Suprapubic skin (tissue), 4 donors: ENCODE results near the gene TSHZ1.

Experiments used
- CTCF ChIP-seq, 2 donors: fragments of 200-600 bp in 1 of 2; fragments of 450-650 bp in 1 of 2; sonication (generic) in 1 of 2; IDR thresholded peaks; one replicate each; pipeline ENCODE4 v1.5.1; 2016 to 2019; ENCODE audit warnings: antibody characterized with exemption in 2 of 2, mild to moderate bottlenecking in 1 of 2, moderate library complexity in 1 of 2
- EP300 ChIP-seq: sonication (generic); formaldehyde crosslinking; IDR thresholded peaks from one replicate; pipeline ENCODE4 v1.6.1; 2017; ENCODE audit warnings: antibody characterized with exemption
- POLR2A ChIP-seq, 2 donors: fragments of 450-650 bp; IDR thresholded peaks; one replicate each; pipeline ENCODE4 v1.6.1; 2017; ENCODE audit warnings: antibody characterized with exemption in 2 of 2, mild to moderate bottlenecking in 2 of 2, moderate library complexity in 2 of 2
- POLR2AphosphoS5 ChIP-seq, 3 donors: sonication (generic); formaldehyde crosslinking; IDR thresholded peaks; one replicate each; pipeline ENCODE4 v1.6.1; 2017; ENCODE audit warnings: antibody characterized with exemption in 3 of 3

- TF ChIP-seq CTCF (IDR thresholded peaks at IDR 0.05) (no peak), POLR2A (IDR thresholded peaks at IDR 0.05) (no peak), POLR2AphosphoS5 (IDR thresholded peaks at IDR 0.05) (no peak), EP300 (no peak)
These were observed 109.3 kb downstream of the TSHZ1 start for GRCh38 chr18:75319905-75320304.
